HG03439 (cell line): ENCODE results near the gene ATAD3A.
"Not testable (repeated sequence)": the region's sequence is repeated elsewhere in the genome, so short reads cannot be mapped to it uniquely, and the experiment has no call there.

Experiments
- ATAC-seq: cut with Tn5 transposase; IDR thresholded peaks from one replicate; pipeline ENCODE4 v1.9.1; 2021; ENCODE audit warnings: mild to moderate bottlenecking, moderate library complexity; ENCODE audit not compliant: unreplicated experiment

The ATAD3A gene

GRCh38 chr1:1553821-1554494, 42.0 kb downstream of the ATAD3A start:
- no peak for ATAC-seq

GRCh38 chr1:1554550-1554925, 42.6 kb downstream of the ATAD3A start:
- ATAC-seq, result no peak

- no peak for ATAC-seq
These were observed 43.3 kb downstream of the ATAD3A start for GRCh38 chr1:1554926-1555915.

GRCh38 chr1:1556505-1556904, 44.5 kb downstream of the ATAD3A start:
- no peak for ATAC-seq

GRCh38 chr1:1556961-1557360, 45.0 kb downstream of the ATAD3A start:
- ATAC-seq, result not testable (repeated sequence)

GRCh38 chr1:1557688-1558087, 45.7 kb downstream of the ATAD3A start:
- not testable (repeated sequence) for ATAC-seq

- ATAC-seq, result no peak
These were observed 46.6 kb downstream of the ATAD3A start for GRCh38 chr1:1558591-1558990.

GRCh38 chr1:1559066-1559465, 47.1 kb downstream of the ATAD3A start:
- no peak for ATAC-seq

- no peak for ATAC-seq
These were observed 48.2 kb downstream of the ATAD3A start for GRCh38 chr1:1560178-1560577.

GRCh38 chr1:1561801-1562470, 50.0 kb downstream of the ATAD3A start:
- no peak for ATAC-seq

- ATAC-seq, result no peak
These were observed 50.7 kb downstream of the ATAD3A start for GRCh38 chr1:1562556-1563195.

- ATAC-seq, result no peak
These were observed 51.7 kb downstream of the ATAD3A start for GRCh38 chr1:1563688-1564087.

GRCh38 chr1:1564268-1564667, 52.3 kb downstream of the ATAD3A start:
- ATAC-seq, result no peak

- ATAC-seq, result no peak
These were observed 53.4 kb downstream of the ATAD3A start for GRCh38 chr1:1565340-1565739.

GRCh38 chr1:1567152-1567875, 55.4 kb downstream of the ATAD3A start:
- no peak for ATAC-seq

GRCh38 chr1:1567891-1568291, 55.9 kb downstream of the ATAD3A start:
- no peak for ATAC-seq

GRCh38 chr1:1569341-1569740, 57.4 kb downstream of the ATAD3A start:
- no peak for ATAC-seq

GRCh38 chr1:1573843-1574720, 62.1 kb downstream of the ATAD3A start:
- peak; percentile 65 for ATAC-seq
